HG03571 (cell line): ENCODE data around the gene RARA.

Source experiments
- ATAC-seq: cut with Tn5 transposase; IDR thresholded peaks from one replicate; pipeline ENCODE4 v1.9.1; 2021; ENCODE audit not compliant: unreplicated experiment

RARA gene

DNA sequence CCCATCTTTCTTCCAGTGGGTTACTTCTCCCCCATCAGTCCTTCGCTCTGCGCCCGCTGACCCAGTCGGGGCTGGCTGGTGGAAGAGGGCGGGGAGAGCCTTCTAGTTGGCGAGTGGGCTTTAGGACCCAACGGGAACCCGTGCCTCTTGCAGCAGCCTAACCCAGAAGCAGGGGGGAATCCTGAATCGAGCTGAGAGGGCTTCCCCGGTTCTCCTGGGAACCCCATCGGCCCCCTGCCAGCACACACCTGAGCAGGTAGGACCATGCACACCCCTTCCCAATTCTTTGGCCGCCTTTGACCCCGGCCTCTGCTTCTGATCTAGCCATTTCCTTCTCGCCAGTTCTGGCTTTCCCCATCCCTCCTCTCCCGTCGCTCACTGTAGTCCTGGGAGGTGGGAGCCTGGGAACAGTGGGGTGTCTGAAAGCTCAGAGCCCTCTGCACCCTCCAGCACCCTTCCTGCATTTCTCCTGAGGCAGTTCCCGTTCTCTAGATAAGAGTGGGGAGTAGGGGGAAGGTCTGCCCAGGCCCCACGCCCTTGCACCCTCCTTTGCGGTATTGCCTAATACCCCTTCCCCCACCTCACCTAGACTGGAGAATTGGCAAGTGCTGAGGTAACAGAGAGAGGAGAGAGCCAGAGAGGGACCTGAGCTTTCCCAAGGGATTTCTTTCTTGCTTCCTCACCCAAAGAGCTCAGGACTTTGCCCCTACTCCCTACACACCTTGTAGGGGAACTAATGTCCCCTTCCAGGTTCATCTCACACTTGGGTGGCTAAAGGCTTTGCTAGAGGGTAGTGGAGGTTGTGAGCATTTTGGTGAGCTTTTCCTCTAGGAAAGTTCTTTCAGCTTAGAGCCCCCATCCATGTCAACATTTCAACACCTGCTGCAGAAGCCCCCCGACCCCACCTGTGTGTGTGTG is at the start of gene RARA:
Gene RARA, plus strand, starts transcription at position 150 of the 918 bp plus-strand sequence. CDS start 22,039 bp downstream, outside the sequence.
- ATAC-seq = no peak

DNA sequence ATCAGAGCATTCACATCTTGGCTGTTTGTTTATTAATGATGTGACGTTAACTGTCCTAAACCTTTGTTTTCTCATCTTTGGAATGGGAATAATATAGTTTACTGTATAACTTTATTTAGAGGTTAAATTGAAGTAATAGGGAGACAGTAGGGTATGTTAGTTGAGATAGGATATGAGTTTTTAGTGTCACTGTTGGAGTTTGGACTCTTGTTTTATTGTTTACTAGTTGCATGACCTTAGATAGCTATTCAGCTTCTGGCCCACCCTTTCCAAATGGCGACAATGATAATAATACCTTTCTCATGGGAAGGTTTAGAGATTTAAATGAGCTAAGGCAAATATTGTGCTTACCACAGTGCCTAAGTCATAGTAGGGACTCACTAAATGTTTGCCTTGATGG is 49.5 kb upstream of the RARA start:
- no peak for ATAC-seq

DNA sequence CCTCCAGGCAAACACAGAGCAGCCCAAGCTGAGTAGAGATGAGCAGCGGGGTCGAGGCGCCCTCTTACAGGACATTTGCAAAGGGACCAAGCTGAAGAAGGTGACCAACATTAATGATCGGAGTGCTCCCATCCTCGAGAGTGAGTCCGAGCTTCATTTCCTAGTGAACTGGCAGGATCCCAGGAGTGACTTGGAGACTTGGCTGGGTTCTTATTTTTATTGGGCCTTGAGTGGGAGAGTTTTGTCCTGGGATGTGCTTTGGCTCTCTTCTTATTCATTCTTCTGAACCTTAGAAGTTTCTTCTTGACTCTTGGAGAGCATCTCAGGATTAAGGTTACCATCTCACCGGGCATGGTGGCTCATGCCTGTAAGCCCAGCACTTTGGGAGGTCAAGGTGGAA is 48.5 kb upstream of the RARA start:
- no peak for ATAC-seq

DNA sequence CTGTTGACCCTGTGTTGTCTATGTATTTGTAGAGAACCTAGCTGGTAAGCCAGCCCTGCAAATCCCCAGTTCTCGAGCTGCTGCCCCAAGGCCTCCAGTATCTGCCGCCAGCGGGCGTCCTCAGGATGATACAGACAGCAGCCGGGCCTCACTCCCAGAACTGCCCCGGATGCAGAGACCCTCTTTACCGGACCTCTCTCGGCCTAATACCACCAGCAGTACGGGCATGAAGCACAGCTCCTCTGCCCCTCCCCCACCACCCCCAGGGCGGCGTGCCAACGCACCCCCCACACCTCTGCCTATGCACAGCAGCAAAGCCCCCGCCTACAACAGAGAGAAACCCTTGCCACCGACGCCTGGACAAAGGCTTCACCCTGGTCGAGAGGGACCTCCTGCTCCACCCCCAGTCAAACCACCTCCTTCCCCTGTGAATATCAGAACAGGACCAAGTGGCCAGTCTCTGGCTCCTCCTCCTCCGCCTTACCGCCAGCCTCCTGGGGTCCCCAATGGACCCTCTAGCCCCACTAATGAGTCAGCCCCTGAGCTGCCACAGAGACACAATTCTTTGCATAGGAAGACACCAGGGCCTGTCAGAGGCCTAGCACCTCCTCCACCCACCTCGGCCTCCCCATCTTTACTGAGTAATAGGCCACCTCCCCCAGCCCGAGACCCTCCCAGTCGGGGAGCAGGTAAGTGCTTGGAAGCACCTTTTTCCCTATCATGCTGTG is 44.4 kb upstream of the RARA start:
- no peak for ATAC-seq

DNA sequence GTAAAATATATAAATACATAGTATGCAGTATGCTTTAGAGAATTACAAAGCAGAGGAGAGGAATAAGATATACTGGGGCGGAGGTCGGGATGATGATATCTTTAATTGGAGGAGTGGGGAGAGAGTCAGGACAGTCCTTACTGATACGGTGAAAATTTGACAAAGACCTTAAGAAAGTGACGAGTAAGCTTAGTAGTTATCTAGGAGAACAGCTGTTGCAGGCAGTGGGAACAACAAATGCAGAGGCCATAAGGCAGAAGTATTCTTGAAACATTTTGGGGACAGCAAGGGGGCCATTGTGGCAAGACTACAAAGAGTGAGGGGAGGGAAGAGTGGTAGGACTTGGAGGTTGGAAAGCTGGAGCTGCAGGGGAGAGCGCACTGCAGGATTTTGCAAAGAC is 43.6 kb upstream of the RARA start:
- ATAC-seq = no peak

DNA sequence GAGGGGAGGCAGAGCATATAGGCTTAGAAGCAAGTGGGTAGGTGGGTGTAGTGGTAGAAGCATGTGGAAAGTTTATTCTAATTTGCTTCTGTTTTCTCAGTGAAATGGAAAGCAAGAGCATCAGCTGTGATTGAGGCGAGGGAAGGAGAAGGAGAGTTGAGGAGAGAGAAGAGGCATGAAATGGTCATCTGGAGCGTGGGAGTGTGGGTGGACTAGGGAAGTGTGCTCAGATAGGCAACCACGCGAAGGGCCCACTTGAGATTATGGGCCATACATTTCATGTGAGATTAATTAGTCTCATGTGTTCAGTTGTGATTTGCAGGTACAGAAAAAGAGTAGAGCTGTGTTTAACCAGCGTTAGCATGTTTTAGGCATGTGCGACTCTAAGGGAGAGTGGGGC is 42.1 kb upstream of the RARA start:
- no peak for ATAC-seq

DNA sequence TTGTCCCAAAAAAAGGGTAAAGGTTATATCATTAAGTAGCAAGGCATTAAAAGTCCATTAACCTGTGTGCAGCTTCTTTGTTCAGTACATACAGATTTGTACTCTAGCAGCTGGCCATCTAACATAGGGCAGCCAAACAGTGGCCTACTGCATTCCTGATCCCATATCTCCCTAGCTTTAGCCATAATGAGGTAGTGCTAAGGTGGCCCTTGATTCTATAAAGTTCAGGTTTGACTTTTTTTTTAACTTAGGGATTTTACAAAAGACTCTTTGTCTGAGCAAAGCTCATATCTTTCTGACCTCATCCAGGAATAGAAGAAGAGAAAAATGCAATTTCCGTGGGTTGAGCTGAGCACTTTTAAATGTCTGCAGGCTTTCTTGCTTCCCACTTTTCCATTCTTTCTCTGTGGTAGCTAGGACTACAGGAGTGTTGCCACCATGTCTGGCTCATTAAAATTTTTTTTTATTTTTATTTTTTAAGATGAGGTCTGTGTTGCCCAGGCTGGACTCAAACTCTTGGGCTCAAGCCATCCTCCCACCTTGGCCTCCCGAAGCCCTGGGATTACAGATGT is 40.8 kb upstream of the RARA start:
- ATAC-seq = no peak

DNA sequence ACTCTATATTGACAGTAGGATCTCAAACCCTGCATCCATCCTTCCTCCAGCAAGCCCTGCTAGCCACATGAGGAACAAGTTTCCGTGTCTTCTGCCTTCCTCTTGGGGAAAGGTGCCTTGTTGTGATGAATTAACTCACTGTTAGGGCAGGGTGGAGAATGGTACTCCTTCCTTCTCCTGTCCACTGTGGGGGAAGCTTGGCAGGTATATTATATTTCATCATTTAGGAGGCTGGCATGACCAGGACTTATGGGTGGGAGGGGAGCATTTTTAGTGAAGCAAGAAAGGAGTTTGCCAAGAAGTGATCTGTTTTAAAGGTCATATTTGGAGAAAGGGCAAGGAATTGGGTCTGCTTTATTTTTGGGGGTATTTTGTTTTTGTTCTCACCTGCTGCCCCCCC is 30.6 kb upstream of the RARA start:
- ATAC-seq = no peak

DNA sequence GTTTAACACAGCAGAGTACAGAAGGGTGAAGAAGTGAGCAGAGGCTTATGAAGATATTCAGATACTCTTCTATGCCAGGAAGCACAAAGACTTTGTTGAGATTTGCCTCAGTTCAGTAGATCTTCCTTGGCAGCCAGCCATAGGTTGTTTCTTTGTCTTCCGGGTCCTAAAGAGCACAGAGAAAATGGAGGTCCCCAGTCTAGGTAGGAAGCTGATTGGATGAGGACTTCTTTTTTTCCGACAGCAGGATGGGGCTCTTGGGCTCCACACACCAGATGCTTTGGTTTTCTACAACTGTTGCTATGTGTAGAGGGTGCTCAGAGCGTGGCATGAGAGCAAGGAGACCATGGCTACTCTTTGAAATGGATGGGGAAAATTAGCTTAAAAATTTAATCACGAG is 29.6 kb upstream of the RARA start:
- ATAC-seq = no peak

DNA sequence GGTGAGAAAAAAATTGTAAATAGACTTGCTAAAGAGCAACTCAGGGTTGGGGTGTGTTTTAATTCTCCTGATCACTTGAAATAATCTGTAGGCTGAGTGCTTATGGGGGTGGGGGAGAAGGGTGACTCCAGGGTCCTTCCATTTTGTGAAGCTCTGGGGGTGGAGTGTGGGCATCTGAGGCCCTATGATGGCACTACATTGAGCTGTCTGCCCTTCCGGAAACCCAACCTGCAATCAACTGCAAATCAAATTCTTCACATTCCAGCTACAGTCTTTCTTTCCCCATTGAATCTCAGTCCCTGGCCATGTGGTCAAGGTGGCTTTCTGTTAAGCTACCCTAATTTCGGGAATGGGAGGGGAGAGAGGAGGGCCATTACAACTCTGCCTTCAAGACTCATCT is 27.3 kb upstream of the RARA start:
- no peak for ATAC-seq

DNA sequence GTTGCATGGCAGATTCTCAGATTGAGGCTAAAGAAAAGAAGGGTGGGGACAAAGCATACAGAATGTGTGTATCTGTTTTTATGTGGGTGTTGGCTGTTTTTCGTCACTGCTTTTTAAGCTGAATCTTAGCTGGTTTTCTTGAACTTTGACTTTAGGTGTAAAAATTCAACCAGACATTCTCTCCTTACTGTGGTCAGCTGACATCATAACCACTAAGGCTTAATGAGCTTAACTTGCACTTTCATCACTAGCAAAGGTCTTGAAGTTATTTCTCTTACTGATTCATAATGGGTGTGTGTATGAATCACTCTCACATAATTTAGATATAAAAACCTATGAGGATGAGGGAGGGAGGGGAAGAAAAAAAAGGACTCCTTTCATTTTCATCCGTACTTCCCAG is 25.3 kb upstream of the RARA start:
- no peak for ATAC-seq

DNA sequence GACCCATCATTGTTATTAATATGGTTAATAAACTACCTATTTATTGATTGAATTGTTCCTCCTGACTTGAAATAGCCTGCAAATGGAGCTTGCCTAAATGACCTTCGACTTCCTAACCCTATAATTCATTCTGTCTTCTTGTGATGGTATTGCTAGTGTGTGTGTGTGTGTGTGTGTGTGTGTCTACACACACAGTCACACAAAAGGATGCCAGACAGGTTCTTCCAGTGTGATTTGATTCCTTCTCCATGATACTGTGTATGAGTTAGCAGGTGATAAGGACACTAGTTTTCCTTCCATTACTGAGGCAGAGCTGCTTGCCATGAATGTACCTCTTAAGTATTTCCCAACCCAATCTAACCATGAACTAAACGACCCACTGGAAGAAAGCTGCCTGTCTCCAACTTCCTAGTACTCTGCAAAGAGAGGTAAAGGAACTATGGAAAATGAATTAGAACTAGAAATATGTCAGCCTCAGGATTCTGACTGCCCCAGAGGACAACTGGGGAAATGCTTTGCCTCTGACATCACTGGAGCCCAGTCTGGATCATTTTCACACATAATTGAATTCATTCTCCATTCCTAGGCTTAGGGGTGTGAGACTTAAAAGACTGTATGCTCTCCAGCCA is 24.8 kb upstream of the RARA start:
- ATAC-seq = no peak

DNA sequence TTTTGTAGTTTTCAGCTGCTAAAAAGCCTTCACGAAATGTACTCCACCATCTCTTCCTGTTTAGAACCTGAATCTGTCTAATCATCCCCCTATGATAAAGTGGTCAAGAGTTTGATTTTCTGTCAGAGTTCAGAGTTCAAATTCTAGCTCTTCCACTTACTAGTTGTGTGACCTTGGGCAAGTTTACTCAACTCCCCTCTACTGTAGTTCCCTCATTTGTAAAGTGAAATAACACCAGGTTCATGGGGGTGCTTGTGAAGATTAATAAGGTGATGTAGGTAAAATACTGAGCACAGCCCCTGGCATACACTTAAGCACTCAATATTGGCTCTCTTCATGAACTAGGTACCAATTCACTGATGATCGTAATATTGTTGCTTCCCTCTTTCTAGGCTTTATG is 22.5 kb upstream of the RARA start:
- no peak for ATAC-seq

DNA sequence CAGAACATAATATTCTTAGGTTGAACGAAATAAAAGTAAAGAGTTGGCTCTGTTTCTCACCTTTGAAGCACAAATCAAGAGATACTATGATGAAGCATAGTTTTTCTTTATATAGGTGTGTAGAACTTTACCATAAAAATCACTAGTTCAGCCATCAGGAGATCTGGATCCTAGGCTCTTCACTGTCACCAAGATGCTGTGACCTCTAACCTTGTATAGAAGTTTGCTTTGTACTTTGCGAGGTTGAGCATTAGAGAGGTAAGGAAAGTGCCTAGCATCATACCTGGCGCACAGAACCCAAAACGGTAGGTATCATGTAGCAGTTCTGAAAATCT is 21.9 kb upstream of the RARA start:
- no peak for ATAC-seq

DNA sequence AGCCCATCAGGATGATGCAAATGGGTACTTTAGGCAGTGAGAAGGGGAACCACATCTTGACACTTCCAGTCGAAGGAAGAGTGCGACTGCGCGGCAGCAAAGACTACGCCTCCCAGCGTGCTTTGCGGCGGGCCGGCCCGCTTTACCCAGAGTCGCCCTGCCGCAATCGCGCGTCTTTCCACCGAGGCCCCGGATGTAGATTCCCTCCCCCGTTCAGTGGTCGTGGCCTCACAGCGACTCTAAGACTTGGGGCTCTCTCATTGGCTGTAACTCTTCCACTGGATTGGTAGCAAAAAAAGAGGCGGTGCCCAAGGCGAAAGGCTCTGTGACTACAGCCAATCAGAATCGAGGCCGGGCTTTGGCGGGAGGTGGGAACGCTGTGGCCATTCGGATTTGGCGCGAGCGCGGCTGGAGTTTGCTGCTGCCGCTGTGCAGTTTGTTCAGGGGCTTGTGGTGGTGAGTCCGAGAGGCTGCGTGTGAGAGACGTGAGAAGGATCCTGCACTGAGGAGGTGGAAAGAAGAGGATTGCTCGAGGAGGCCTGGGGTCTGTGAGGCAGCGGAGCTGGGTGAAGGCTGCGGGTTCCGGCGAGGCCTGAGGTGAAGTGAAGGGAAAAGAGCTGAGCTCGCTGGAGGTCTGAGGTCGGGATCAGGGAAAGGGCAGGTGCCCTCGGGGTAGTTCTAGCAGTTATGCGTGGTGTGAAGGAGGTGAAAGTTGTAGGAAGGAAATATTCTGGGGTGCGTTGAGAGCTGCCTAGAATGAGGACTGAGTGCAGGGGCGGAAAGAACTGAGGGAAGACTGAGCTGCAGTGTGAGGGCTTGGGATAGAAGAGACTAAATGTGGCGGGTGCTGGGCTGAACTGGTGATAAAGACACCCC is 21.2 kb upstream of the RARA start, which contains the start of gene CDC6:
Gene CDC6, plus strand, starts transcription at position 386 of the 876 bp plus-strand sequence. CDS start 1,542 bp downstream, outside the sequence.
- ATAC-seq = peak; percentile 86

DNA sequence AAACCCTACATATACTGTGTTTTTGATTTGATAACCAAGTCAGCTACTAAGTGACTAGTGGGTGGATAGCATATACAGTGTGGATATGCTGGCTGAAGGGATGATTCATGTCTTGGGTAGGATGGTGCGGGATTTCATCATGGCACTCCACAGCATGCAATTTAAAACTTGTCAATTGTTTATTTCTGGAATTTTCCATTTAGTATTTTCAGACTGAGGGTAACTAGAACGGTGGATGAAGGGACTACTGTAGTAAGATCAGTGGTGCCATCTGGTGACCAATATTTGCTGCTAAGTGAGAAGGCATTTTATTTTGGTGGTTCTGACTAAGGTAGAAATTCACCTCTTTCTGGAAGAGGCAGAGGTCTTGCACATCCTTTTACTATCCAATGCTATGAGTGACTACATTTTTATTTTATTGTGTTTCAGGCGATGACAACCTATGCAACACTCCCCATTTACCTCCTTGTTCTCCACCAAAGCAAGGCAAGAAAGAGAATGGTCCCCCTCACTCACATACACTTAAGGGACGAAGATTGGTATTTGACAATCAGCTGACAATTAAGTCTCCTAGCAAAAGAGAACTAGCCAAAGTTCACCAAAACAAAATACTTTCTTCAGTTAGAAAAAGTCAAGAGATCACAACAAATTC is 18.2 kb upstream of the RARA start:
- ATAC-seq = no peak

DNA sequence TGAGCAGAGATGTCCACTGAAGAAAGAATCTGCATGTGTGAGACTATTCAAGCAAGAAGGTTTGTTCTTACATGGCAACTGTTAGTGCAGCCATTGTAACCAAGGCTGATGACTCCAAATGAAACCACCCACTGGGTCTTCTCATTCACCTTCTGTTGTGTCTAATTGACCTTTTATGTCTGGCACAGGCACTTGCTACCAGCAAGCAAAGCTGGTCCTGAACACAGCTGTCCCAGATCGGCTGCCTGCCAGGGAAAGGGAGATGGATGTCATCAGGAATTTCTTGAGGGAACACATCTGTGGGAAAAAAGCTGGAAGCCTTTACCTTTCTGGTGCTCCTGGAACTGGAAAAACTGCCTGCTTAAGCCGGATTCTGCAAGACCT is 17.7 kb upstream of the RARA start:
- ATAC-seq = no peak

DNA sequence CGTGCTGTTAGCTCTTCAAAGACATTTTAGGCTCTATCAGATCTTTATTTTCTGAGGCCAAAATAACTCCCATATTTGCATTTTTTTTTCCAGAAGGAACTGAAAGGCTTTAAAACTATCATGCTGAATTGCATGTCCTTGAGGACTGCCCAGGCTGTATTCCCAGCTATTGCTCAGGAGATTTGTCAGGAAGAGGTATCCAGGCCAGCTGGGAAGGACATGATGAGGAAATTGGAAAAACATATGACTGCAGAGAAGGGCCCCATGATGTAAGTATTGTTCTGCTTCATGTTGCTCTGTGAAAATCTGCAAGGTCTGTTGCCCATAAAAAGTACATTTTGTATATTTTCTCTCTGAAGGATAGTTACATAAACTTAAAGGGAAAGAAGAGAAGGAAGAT is 15.6 kb upstream of the RARA start:
- ATAC-seq = no peak

DNA sequence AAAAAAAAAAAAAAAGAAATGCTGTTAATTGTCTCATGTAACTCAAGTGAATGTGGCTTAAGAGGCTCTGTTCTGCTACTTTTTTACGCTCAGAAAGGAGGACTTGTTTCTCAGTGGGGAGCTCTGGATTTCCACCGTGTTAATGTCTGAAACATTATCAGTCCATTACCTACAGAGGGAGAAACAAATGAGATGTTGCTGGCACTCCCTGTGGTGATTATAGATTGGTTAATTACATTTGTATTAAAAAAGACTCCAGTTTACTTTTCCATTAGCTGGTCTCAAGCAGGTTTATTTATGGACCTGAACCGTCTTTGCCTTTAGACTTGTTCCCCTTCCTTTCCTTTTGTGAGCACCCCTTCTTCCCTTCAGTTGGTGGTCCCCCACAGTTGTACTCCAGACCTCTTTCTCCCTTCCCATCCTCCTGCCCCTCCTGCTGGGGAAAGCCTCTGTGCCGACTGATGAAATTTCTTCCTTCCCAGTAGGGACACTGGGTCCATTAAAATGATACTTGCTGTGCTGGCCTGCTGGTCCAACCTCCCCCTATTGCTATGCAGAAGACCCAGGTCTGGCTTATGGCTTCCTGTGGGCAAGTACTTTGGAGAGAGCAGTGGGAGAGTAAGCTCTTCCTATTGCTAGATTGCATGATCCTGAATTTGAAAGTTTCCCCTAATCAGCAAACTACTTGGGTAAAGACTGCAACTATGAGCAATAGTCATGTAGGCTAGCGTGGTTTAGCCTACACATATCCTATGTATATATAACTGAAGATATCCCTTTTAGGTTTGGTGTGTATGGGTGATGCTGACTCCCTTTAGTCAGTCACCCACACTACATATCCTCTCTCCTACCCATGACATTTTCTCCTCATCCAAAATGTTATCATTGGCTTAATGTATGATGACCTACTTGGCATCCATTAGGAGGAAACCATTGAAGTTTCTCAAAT is 13.2 kb upstream of the RARA start:
- no peak for ATAC-seq
